HEK293T (cell line): ENCODE results near the gene SPDEF.

Experiments used
- CTCF ChIA-PET: fragments of 350-600 bp; formaldehyde crosslinking; extraction: SDS; loops from one replicate; lab custom pipeline; 2021; ENCODE audit warnings: antibody characterized with exemption, inconsistent platforms; lab: Yijun Ruan, JAX
- POLR2A ChIA-PET: fragments of 350-600 bp; formaldehyde crosslinking; extraction: SDS; loops from one replicate; lab custom pipeline; 2020; ENCODE audit warnings: antibody characterized with exemption, inconsistent platforms; lab: Yijun Ruan, JAX
- DNase-seq: peaks from one replicate; pipeline ENCODE4 v3.0.0; 2012; ENCODE audit warnings: mixed read lengths; ENCODE audit errors: extremely low spot score
- ARNT ChIP-seq: fragments of 450-650 bp; IDR thresholded peaks from 2 replicates; pipeline ENCODE4 v1.6.1; 2017; ENCODE audit warnings: mild to moderate bottlenecking
- BHLHE40 ChIP-seq: fragments of 450-650 bp; IDR thresholded peaks from 2 replicates; pipeline ENCODE4 v1.6.1; 2016; ENCODE audit warnings: mild to moderate bottlenecking, moderate library complexity, borderline replicate concordance
- CTBP1 ChIP-seq: fragments of 450-650 bp; IDR thresholded peaks from 2 replicates; pipeline ENCODE4 v1.6.1; 2016; ENCODE audit warnings: borderline replicate concordance
- ELF4 ChIP-seq: fragments of 450-650 bp; IDR thresholded peaks from 2 replicates; pipeline ENCODE4 v1.6.1; 2017; ENCODE audit warnings: antibody characterized with exemption
- FOXA1 ChIP-seq: fragments of 450-650 bp; IDR thresholded peaks from 2 replicates; pipeline ENCODE4 v1.6.1; 2016; ENCODE audit warnings: mild to moderate bottlenecking
- FOXK2 ChIP-seq: fragments of 450-650 bp; IDR thresholded peaks from 2 replicates; pipeline ENCODE4 v1.6.1; 2016; ENCODE audit warnings: mild to moderate bottlenecking
- FOXM1 ChIP-seq: fragments of 450-650 bp; IDR thresholded peaks from 2 replicates; pipeline ENCODE4 v1.6.1; 2017; ENCODE audit warnings: mild to moderate bottlenecking, borderline replicate concordance
- HDGF ChIP-seq: fragments of 450-650 bp; IDR thresholded peaks from 2 replicates; pipeline ENCODE4 v1.6.1; 2017; ENCODE audit warnings: antibody characterized with exemption, borderline replicate concordance
- L3MBTL2 ChIP-seq: fragments of 450-650 bp; conservative IDR thresholded peaks from 2 replicates; pipeline ENCODE4 v1.6.1; 2016; ENCODE audit warnings: mild to moderate bottlenecking
- LEF1 ChIP-seq: fragments of 450-650 bp; IDR thresholded peaks from 2 replicates; pipeline ENCODE4 v1.6.1; 2017; ENCODE audit warnings: mild to moderate bottlenecking, borderline replicate concordance
- NFRKB ChIP-seq: fragments of 450-650 bp; IDR thresholded peaks from 2 replicates; pipeline ENCODE4 v1.6.1; 2016; ENCODE audit warnings: mild to moderate bottlenecking, moderate library complexity
- SP1 ChIP-seq: fragments of 450-650 bp; IDR thresholded peaks from 2 replicates; pipeline ENCODE4 v1.6.1; 2017
- SUZ12 ChIP-seq: fragments of 450-650 bp; IDR thresholded peaks from 2 replicates; pipeline ENCODE4 v1.6.1; 2016; ENCODE audit warnings: mild to moderate bottlenecking
- TARDBP ChIP-seq: fragments of 450-650 bp; IDR thresholded peaks from 2 replicates; pipeline ENCODE4 v1.6.1; 2016
- ZNF384 ChIP-seq: fragments of 450-650 bp; IDR thresholded peaks from 2 replicates; pipeline ENCODE4 v1.6.1; 2016
- TF ChIP-seq, protein P1 (sequence below): fragments of 450-650 bp; IDR thresholded peaks from 2 replicates; pipeline ENCODE4 v1.6.1; 2016

Gene SPDEF

DNA sequence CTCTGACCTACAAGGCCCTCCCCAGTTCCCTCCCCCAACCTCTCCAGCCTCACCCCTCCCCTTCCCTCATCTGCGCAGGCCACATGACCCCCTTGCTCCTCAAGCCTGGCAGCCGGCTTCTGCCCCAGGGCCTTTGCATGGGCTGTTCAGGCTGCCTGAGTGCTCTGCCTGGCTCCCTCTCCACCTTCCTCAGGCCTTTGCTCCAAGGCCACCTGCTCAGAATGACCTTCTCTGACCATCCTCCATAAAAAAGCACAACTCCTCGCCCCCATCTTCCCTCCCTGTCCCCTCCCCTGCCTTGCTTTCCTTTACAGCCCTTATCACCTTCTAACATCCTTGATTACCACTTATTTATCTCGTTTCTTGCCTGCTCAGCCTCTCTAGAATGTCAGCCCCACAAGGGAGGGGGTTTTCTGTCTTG, 38.7 kb downstream of the SPDEF start:
- CTCF ChIA-PET: interaction anchor here (0.9 kb wide), 1 partner anchor 57 kb away, joined by 3 read pairs; no protein-coding TSS in a partner anchor
- POLR2A ChIA-PET: interaction anchor here (1.1 kb wide), 1 partner anchor 9 kb away, joined by 3 read pairs; no protein-coding TSS in a partner anchor
- DNase-seq: no peak
- TF ChIP-seq ZNF384 (no peak), NFRKB (no peak), FOXK2 (no peak), CTBP1 (no peak), ELF4 (no peak), BHLHE40 (no peak), SP1 (no peak)
- TF ChIP-seq, protein P1, sequence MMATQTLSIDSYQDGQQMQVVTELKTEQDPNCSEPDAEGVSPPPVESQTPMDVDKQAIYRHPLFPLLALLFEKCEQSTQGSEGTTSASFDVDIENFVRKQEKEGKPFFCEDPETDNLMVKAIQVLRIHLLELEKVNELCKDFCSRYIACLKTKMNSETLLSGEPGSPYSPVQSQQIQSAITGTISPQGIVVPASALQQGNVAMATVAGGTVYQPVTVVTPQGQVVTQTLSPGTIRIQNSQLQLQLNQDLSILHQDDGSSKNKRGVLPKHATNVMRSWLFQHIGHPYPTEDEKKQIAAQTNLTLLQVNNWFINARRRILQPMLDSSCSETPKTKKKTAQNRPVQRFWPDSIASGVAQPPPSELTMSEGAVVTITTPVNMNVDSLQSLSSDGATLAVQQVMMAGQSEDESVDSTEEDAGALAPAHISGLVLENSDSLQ: no peak

DNA sequence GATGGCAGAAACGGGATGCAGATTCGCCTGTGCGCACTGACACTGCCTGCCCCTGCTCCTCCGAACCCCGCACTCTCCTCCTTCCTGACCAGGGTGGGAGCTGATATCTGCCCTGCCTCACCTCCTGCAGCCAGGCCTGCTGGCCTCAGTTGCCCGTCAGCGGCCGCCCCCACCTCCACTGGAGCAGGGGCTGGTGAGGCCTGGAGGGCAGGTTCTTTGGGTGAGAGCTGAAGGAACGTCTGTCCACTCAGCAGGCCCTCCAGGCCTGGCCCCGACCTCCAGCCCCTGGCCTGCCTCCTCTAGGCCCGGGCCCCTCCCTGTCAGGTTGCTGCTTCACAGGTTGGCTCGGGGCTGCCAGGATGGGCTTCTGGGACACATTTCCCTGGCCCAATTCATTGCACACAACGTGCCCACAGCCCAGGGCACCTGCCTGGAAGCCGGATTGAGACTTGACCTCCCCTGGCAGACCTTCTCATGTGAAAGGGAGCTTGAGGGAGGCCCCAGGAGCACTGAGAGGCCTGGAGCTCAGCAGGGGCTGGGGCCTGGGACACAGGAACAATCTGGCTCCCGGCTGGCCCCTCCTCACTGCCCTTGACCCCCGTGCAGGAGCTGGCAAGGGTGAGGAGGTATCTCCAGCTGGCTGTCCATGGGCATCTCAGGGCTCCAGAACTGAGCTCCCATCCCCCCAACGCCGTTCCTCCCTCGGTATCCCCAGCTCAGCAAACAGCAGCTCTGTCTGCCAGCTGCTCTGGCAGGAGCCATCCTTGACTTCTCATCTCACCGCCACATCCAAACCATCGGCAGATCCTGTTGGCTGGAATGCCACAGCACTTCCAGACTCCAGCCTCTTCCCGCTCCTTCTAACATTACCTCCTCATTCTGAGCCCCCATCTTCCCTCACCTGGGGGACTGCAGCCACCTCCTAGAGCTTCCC, 39.5 kb downstream of the SPDEF start:
- TF ChIP-seq FOXM1 (no peak), NFRKB (no peak), ARNT (no peak), ZNF384 (no peak), SP1 (no peak), LEF1 (no peak), SUZ12 (no peak), FOXK2 (no peak), ELF4 (no peak), TARDBP (no peak)
- TF ChIP-seq, protein P1: no peak
- ChIA-PET POLR2A (interaction anchor here (1.1 kb wide), 1 partner anchor 10 kb away, joined by 3 read pairs; no protein-coding TSS in a partner anchor), CTCF (interaction anchor here (0.9 kb wide), 1 partner anchor 56 kb away, joined by 3 read pairs; no protein-coding TSS in a partner anchor)
- no peak for DNase-seq

- DNase-seq: no peak
- TF ChIP-seq BHLHE40 (no peak), L3MBTL2 (no peak), ARNT (no peak), TARDBP (no peak), HDGF (no peak), FOXK2 (no peak), ZNF384 (no peak), SP1 (no peak), NFRKB (no peak), FOXM1 (no peak)
- POLR2A ChIA-PET: interaction anchor here (0.7 kb wide), 1 partner anchor 40 kb away, joined by 3 read pairs; no protein-coding TSS in a partner anchor
- CTCF ChIA-PET: no interaction called here
Measured at GRCh38 chr6:34515473-34516387, 40.4 kb downstream of the SPDEF start.

DNA sequence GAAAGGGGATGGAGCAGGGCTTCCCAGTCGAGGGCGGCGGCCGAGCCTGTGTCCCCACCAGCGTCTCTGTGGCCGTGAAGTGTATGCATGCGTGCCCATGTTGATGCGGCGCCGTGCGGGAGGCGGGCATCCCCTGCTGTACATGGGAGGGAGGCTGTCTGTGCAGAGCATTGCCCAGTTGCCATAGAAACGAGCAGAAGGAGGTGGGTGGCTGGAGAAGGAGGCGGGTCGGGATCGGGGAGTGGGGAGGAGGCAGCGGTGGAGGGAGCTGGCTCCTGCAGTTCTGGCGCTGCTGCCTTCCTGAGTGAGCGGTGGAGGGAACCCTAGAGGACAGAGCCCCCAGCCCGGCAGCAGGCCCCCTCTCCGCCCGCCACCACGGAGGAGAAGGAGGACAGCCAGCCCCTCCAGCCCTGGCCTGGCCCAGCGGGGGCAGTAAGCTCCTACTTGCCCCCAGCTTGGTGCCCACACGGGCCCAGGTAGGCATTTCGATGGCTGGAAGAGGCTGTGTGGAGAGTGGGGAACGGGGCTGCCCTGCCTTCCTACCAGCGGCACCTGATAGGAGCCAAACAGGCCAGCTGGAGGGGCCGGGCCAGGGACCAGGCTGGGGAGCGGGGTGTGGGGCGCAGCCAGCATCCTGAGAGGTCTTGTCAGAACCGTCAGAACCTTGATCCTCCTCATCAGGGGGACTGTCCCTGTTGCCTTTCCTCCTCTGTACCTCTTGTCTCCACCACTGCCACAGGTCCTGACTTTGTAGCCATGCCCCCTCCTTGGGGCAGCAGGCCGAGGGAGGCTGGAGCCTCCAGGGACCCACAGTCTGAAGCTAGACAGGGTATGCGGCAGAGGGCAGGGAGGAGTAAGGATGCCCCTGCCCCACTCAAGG, 41.3 kb downstream of the SPDEF start:
- POLR2A ChIA-PET: interaction anchor here (0.7 kb wide), 1 partner anchor 39 kb away, joined by 3 read pairs; no protein-coding TSS in a partner anchor
- no peak for TF ChIP-seq BHLHE40
- no peak for TF ChIP-seq SP1
- TF ChIP-seq L3MBTL2: no peak
- no peak for TF ChIP-seq FOXA1
- TF ChIP-seq LEF1: no peak
- TF ChIP-seq ELF4: no peak
- TF ChIP-seq, protein P1: no peak
- no peak for TF ChIP-seq SUZ12
- TF ChIP-seq ZNF384: no peak
- no peak for TF ChIP-seq CTBP1
- no peak for TF ChIP-seq TARDBP
- TF ChIP-seq FOXK2: no peak
- no peak for TF ChIP-seq FOXM1
- no peak for TF ChIP-seq ARNT
- TF ChIP-seq NFRKB: no peak
- DNase-seq: no peak
- CTCF ChIA-PET: no interaction called here

DNA sequence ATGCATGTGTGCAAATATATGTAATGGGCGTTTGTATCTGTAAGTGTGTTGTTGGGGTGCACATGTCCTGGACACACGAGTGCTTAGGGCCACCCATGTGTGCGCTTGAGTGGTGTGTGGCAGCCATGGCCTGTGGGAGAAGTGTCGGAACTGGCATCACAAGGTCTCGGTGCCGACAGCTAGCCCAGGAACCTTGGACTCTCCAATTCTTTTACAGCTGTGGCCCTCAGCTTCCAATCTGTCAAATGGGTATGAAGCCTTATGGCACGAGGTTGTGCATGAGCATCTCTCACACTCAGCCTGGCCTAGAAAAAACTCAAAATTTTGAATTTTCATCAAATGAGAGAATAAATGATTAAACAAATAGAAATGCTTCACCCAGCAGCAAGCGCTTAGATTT, 42.0 kb downstream of the SPDEF start:
- CTCF ChIA-PET: no interaction called here

More for the DNA sequence above, 42.0 kb downstream of the SPDEF start:
- DNase-seq: no peak
- POLR2A ChIA-PET: no interaction called here
- TF ChIP-seq ZNF384: no peak
- TF ChIP-seq FOXA1: no peak
- TF ChIP-seq SP1: no peak
- no peak for TF ChIP-seq SUZ12
- TF ChIP-seq ELF4: no peak
- TF ChIP-seq BHLHE40: no peak
- no peak for TF ChIP-seq HDGF
- TF ChIP-seq, protein P1: no peak
- no peak for TF ChIP-seq ARNT
- no peak for TF ChIP-seq L3MBTL2
- TF ChIP-seq FOXM1: no peak
- TF ChIP-seq NFRKB: no peak
- TF ChIP-seq FOXK2: no peak
- no peak for TF ChIP-seq CTBP1
